EH (cell line): ENCODE measurements around the gene ERC2.

Experiments used
- DNase-seq: peaks from one replicate; pipeline ENCODE4 v3.0.0-alpha.2; 2015; ENCODE audit warnings: low read depth

The ERC2 gene

DNA sequence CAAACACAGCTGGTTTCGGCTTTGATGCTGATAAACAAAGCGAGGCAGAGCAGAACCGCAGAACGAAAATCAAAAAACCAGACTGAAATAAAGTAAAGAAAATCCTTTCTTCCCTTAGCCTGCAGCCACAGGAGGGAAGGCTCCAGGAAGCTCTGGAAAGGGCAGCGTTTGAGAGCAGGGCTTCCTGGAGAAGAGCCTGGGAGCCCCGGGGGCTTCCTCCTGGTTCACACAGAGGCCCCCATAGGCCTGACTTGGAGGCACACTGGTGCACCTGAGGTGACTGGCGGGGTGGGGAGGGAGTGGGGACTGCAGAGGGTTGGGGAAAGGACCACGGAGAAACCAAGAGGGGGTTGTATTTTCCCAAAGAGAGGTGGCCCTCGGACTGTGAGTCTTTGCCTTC lies 882.4 kb downstream of the ERC2 start:
- no peak for DNase-seq

DNA sequence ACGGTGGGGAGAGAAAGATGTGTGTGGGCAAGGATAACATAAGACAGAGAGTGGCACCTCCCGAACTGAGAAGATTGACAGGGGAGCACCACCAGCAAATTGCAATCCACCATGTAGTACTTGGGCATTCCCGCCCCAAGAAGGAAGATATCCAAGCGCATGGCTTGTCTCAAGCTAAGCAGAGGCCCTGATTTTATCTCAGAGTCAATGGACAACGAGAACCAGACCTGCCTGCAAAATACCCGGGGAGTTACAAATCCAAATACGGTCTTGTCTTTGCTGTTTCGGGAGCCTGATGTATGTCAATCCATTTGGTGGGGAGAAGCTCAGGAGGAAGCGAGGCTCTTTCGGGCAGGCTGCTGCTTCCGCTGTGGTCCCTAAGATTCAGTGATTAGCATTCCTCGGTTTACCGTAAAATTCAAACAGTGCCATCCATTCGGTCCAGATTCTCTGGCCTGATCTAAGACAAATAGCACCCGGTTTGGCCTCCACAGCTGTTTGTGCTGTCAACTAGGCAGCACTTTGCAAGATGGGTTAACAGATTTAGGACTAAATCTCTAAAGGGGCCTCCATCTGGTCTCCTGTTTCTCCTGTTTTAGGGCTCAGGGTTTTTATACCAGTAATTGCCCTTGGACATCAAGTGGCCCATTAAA lies 883.4 kb downstream of the ERC2 start:
- DNase-seq, result no peak

DNA sequence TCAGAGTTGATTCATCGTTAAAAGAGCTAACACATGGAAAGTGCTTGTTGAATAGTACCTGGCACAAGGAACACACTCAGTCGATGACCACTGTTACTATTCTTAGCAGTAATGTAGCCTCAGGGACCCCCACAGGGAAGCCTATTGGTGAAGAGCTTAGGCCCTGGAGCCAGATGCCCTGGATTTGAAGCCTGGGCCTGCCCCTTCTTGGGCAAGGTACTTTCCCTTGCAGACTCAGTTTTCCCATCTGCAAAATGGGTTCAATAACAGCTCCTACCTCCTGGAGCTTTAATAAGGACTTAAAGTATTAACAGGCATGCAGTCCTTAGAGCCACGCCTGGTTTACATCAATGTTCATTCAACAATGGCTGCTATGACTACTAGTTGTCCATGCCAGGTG lies 884.2 kb downstream of the ERC2 start:
- no peak for DNase-seq

DNA sequence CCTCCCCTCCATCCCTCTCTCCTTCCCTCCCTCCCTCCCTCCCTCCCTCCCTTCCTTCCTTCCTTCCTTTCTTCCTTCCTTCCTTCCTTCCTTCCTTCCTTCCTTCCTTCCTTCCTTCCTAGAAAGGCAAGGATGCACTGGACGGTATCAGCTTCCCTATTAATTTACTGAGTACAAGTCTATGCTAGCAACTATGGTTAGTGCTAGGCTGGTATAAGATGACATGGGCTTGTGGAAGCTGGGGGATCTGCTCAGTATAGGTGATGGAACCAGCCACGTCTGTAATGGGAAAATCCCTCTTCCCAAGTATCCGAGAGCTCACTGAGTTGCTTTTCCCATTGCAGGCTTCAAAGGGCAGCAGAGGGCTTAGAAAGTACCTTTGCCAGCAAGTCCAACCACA lies 884.8 kb downstream of the ERC2 start:
- DNase-seq, result no peak

DNA sequence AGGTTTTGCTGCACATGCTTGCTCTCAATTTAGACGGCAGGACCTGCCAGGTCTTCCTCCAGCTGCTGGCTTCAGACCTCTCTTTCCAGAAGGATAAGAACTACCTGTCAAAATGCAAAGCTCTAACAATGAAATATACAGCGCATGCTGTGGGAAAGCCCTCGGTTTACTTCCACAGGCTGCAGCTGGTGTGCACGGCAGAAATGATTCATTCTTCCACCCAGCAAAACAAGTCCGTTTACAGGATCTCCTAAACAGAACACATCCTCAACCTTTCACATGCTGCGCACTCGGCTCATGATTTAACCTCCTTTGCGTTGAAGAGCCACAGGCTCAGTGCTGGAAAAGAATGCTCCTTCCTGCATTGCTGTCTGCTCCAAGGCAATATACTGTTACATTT lies 888.8 kb downstream of the ERC2 start:
- DNase-seq, result no peak

DNA sequence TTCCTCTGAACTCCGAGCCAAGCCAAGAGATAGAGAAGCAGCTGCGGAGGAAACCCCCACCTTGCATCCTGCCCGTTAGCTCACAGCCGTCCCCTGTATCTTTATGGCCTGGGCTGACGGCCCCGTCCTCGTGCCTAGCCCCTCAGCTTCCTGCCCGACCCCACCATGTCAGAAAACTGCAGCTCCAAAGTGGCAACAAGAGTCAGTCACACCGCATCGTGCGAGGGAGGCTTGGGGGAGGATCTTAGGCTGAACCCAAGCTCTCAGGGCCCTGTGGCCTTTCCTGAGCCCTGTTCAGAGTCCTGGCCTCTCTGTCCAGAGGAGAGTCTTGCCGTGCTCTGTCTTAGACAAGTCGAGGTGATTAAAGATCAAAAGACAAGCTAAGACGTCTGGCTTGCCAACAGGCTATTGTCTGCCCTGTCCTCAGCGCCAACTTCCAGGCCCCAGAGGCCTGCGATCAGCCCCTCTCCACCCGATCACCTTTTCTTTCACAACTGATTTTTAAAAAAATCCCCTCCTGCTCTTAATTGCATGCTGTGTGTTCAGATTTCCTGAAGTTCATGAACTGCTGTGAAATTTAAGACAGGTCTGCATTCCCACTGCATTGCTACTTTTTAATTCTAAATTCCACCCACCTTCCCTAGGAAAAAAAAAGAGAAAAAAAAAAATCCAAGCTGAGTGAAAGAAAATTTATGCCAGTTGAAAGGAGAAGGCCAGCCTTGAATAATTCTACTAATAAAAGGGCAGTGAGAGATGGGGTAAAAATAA lies 891.5 kb downstream of the ERC2 start:
- no peak for DNase-seq

DNA sequence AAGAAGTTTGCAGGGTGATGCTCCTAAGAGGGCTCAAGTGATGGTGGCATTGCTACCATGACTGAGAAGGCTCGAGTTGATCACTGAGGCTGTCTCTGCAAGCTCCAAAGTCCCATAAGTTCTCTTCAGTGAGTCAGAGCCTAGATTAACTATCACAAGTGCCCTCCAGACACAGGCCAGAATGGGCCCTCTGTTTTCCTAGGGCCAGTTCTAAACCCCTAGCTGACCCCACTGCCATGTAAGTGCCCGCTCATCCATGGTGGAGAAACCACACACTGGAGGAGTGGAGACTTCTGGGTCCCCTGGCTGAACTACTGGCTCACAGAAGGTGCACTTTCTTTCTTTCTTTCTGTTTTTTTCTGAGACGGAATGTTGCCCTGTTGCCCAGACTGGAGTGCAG lies 893.6 kb downstream of the ERC2 start:
- no peak for DNase-seq

DNA sequence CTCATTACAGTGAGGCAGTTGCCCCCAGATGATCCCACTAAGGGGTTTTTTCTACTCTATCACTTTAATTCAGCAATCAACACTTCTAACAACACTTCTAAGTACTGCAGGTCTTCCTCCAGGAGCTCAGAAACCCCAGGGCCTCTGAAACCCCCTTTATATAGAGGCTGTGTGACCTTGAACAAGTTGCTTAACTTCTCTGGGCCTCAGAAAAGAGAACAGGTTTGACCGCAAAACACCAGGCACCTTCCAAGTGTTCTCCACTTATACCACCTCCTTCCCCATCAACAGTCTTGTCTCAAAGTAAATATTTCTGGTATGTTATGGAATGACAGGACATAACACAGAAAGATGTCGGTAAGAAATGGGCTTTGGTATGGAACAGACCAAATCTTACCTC lies 895.5 kb downstream of the ERC2 start:
- no peak for DNase-seq

DNA sequence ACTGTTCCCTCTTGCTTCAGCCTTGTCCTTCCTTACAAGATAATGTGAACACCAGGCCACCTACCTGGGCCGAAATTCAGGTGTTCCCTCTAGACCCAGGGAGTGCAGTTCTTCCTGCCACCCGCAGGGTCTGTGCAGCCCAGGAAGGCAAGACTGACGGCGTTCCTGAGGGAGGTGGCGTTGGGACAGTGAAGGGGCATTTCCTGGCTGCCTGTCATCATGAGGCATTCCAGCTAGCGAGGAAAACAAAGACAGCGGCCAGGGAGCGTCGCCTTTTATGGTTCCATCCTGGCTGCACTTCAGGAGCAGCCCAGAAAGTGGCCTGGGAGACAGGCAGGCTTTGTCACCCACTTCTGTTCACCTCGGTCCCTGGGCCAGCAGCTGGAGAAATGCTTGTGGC lies 896.4 kb downstream of the ERC2 start:
- no peak for DNase-seq

DNA sequence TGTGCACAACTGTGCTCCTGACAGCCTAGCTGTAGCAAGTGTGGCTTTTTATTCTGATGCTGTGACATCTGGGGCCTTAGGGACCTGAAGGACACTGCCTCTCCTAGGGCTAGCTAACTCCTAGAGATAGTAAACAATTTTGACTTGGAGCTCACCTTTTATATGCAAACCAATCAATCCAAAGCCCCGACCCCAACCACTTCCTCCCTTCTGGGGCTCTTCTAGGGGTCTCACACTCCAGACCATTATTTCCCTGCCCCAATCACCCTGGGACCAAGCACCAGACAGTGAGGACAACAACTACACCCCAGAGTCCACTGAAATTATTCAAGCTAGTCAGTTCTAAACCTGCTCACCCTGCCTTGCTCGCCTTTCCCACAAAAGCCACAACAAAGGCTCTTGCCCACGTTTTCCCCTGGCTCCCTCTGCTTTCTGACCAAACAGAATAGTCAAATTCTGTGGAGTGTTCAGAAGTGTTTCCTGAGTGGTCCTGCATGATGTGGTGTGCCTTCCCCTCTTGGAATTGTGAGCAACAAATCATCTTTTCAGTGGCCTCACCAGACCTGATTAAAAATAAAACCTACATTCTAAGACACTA lies 897.0 kb downstream of the ERC2 start:
- DNase-seq, result no peak

DNA sequence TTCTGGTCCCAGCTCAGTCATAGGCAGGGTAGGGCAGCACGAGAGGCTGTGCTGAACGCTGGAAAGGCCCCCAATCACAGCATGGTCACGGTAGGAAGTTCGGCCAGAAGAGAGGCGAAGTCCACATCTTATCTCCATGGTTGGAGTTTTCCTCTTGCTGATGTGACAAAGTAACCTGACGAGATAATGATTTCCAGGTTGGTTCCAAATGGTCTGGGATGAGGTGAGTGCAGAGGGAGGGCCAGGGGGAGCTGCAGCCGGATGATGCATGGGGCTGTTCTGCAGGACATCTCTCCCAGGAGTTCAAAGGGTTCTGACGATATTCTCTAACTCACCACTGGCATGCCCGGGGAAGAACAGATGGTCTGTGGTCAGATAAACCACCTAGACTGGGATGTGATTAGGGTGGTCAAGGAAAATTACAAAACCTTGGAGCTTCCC lies 898.0 kb downstream of the ERC2 start:
- no peak for DNase-seq

DNA sequence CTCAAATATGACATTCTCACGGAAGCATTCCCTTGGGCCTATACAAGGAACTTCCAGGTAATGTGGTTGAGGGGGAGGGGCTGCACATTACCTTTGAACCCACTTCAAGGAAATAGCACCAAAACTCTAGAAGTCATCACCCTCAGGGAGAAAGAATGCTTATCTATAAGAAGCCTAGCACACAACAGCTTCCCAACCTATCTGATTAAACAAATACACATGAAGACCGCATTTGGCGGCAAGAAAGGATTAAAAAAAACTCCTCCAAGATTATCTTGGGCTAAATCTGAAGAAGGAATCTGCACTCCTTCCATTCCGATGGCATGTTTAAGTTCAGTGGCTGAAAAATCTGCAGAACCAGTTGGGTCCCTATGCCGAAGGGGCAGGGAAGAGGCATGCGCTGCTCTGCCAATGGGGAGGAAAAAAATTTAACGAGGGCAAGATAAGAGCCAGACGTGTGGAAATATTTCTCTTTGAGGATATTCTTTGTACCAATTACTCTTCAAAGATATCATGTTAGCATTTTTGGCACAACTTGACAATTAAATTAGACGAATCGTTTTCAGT lies 899.2 kb downstream of the ERC2 start:
- no peak for DNase-seq

DNA sequence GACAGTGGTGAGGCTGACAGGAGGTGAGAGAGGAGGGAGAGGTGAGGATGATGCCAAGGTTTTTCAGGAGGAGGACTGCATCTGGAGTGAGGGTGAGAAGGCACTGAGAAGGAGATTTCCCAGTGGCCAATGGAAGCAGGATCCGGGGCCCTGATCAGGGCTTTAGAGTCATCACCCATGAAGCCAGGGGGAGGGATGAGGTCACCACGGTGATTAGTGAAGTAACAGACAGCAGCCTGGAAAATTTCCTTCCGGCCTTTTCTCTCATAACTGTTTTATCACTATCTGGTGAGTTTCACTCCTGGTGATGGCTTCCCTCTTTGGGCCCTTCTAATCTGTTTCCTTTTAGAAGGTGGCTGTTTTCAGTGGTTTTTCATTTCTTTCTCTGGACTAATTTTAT lies 900.7 kb downstream of the ERC2 start:
- peak; percentile 45 for DNase-seq

DNA sequence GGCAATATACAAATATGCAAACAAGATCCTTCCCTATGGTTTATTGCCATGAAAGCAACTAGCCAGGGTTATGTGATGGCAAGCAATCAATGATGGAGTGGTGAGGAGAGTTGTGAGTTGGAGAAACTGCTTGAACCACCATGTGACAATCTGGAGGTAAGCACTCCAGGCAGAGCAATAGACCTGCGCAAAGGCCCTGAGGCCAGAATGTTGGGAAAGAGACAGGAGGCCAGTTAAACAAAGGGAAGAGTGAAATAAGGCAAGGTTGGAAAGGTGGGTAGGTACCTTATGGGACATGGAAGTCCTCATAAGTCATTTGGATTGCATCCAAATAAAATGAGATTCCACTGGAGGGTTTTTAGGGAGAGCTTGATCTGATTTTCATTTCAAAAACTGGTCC lies 901.1 kb downstream of the ERC2 start:
- no peak for DNase-seq

DNA sequence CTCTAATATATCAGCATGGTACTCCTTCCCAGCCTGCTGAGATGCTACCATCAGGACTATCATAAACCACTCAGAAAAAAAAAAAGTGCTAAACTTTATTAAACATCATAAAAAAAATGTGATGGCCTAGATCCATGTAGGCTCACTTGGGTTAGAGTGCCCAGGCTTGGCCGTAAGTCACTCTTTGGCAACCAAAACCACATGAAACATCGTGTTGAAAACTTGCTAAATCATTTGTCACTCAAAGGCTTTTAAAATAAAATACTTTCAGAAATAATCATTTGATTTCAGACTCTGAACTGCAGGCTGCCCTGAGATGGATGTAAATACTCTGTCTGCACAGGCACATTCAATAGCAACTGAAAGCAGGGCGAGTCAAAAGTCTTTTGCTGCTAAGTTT lies 902.7 kb downstream of the ERC2 start:
- DNase-seq, result no peak

DNA sequence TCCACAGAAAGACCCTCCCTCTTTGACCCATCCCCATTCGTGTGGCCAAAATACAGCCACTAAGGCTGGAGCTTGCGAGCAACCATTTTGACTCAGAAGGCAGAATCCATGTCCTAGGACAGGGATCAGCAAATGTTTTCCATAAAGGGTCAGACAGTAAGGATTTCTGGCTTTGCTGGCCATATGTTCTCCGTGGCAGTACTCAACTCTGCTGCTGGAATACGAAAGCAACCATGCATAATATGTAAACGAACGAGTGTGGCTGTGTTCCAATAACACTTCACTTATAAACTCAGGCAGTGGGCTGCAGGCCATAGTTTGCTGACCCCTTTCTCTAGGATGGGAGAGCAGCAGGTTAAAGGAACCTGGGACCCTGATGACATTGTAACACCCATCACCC lies 903.5 kb downstream of the ERC2 start:
- DNase-seq, result no peak

DNA sequence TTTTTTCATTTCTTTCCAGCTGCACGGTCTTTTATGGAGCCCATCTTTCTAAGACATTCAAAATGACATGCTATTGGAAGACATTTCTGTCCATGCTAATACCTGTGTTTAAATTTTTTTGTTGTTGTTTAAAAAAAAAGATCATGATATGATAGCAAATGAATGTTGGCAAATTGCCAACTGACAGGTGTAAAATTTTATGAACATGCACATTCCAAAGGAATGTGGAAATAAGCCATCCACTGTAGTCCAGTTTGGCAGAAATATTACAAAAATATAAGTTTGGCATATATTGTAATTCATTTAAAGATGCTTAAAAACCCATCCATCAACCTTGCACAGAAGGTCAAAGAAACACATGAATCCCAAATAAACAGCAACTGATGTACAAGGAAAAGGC lies 905.6 kb downstream of the ERC2 start:
- DNase-seq, result no peak

DNA sequence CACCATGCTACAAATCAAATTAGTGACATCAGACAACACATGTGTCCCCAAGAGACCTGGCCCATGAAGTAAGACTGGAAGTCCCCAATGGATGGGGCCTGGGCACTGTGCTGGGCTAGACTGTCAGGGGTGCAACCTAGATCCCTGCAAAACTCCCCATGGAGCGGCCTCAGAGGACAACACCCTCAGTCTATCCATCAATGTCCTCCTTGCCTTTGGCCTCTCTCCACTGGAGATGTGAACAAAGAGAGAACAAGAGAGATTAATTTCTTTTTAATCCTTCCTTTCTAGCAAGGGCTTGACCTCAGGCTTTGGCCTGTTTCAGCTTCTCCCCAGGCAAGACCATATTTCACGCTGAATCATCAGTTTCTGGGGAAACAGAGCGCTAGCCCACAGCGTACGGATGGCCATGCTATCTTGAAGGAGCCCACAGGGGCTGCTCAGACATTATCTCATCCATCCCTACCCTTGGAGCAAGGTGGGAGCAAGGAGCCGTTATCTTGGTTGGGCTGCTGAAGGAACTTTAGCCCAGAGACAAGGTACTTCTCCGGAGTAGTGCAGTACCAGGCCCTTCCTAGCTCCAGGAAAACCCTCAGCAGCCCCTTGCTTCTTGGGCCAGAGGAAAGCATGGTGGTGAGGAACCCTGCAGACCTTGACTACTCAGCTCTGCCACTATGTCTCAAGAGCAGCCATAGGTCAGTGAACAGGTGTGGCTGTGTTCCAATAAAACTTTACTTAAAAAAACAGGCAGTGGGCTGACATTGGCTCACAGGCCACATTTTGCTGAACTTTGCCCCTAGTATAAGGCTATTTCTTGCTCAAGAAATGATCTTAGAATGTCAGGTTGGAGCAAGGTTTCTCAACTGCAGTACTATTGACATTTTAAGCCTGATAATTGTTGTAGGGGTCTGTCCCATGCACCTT lies 908.5 kb downstream of the ERC2 start:
- no peak for DNase-seq

DNA sequence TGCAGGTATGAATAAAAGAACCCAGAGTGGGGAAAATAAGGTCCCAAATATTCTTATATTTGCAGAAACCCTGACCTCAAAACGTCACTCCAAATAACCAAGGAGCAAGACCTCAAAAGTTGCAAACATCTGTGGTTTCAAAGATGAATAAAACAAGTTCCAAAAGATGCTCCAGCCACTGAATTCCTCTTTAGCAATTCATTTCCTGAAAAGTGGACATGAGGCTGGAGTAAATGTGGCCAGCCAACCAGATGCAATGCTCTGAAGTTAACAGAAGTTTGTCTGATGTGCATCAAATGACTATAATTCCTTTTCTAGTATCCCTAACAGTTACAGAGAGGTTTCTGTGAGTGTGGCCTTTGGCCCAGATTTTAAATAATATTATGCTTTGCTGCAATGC lies 910.0 kb downstream of the ERC2 start:
- peak; percentile 82 for DNase-seq

DNA sequence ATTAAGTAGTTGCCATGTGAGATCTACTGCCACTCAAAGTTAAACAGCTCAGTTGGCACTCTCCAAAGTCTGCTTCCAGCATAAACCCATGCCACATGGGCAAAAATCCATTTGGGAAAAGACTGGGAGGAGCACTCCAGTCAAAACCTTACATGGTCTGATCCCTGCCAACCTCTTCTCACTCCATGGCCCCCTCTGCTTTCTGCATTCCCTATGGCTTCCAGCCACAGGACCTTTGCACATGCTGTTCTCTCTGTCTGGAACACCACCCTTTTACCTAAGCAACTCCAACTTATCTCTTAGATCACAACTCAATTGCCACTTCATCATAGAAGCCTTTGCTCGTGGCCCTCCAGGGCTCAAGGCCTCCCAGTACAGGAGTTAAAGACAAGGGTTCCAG lies 910.7 kb downstream of the ERC2 start:
- DNase-seq, result no peak

DNA sequence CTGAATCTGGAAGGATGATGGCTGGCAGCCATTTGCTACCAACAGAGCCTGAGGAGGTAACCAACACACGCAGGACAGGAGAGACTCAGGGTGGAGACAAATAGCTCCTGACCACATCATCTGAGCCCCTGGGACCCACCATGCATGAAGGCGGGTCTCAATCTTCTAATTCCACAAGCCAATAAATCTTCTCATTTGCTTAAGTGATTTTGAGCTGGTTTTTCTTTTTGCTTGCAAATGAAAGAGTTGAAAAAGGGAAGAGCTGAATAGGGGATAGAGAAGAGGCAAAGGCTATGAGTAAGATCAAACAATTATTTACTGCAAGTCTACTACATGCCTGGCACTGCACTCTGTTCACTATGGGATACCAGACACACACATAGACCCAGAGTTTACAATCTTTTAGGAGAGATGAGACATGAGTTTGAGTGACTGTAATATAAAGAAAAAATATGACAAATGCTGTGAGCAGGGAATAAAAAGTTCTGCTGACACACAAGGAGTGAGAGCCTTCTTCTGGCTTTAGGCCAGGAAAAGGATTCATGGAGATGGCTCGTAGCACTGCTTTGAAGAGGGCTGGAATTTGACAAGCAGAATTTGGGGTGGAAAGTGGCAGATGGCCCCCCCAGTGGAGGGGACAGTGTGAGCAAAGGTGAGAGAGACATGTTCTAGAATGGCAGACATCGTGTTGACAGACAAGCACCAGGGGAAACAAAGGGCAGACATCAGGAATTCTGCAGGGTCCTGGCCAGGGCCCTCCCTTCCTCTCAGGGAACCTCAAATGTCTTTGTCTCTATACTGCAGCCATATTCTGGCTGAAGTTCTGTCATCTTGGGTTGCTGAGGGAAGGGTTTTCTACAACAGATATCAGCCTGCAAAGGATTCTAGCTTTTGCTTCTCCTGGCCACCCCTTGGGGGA lies 911.4 kb downstream of the ERC2 start:
- peak; percentile 71 for DNase-seq
